IgD-negative memory B cell (primary cell): ENCODE measurements around the gene DOCK9. TPM values are rescaled to one million over a fixed set of nuclear protein-coding genes. Genes with fewer than 3 reads are reported as not detected.

Source experiments
- H3K27ac Mint-ChIP-seq, 3 donors: one replicate each; pipeline ENCODE4 v1.8.0; 2020 to 2022; ENCODE audit warnings: mild to moderate bottlenecking in 3 of 3, mixed read lengths in 3 of 3, moderate library complexity in 1 of 3
- H3K27me3 Mint-ChIP-seq: one replicate; pipeline ENCODE4 v1.8.0; 2021; ENCODE audit warnings: mixed read lengths
- H3K36me3 Mint-ChIP-seq: one replicate; pipeline ENCODE4 v1.8.0; 2020; ENCODE audit warnings: mild to moderate bottlenecking, mixed read lengths
- H3K4me1 Mint-ChIP-seq, 3 donors: one replicate each; pipeline ENCODE4 v1.8.0; 2020 to 2022; ENCODE audit warnings: mixed read lengths in 3 of 3, mild to moderate bottlenecking in 1 of 3
- H3K4me3 Mint-ChIP-seq, 4 donors: one replicate each; pipeline ENCODE4 v1.8.0; 2020 to 2022; ENCODE audit warnings: mild to moderate bottlenecking in 4 of 4, mixed read lengths in 4 of 4, moderate library complexity in 3 of 4
- H3K9me3 Mint-ChIP-seq, 3 donors: one replicate each; pipeline ENCODE4 v1.8.0; 2020 to 2021; ENCODE audit warnings: mixed read lengths in 3 of 3, mild to moderate bottlenecking in 1 of 3
- polyA plus RNA-seq: library from polyadenylated mRNA; unstranded; fragments of 300-500 nt; fragmentation: Illumina TruSeq; gene quantifications from one replicate; pipeline ENCODE4 v1.2.3, GENCODE V29; 2021

DOCK9 gene
- polyA plus RNA-seq, 1 donor from 2014 or later: 4.1 TPM

DNA sequence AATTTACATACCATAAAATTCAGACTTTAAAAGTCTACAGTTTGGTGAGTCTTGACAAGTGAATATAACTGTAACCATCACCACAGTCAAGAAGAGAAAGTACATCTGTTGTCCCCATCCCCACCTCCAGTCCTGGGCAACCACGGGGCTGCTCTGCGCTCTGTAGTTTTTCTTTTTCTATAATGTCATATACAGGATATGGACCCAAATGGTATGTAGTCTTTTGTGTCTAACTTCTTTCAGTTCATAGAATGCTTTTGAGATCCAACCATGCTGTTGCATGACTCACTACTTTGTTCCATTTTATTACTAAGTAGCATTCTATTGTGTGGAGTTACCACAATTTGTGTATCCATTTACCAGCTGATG is 103.9 kb downstream of the DOCK9 start:
- H3K4me1 Mint-ChIP-seq: peaks cover 12 to 16% (median 15%) of the 10 kb centered on the region in 3 donors
- peaks cover 14% of the 10 kb centered on the region for H3K36me3 Mint-ChIP-seq
- peak overlapping the region in 1 of 4 donors; percentile 7 for H3K4me3 Mint-ChIP-seq
- H3K27me3 Mint-ChIP-seq: no peaks in the 10 kb centered on the region
- peaks cover 2 to 9% (median 4%) of the 10 kb centered on the region in 3 donors for H3K9me3 Mint-ChIP-seq
- no peak overlapping the region for H3K27ac Mint-ChIP-seq

GRCh38 chr13:98873377-98874028 is 104.4 kb downstream of the DOCK9 start:
- Mint-ChIP-seq H3K36me3 (peaks cover 12% of the 10 kb centered on the region), H3K4me3 (peak overlapping the region in 1 of 4 donors; percentile 17), H3K27ac (peak overlapping the region in 1 of 3 donors; percentile 35), H3K4me1 (peaks cover 12 to 16% (median 15%) of the 10 kb centered on the region in 3 donors), H3K9me3 (peaks cover 2 to 9% (median 4%) of the 10 kb centered on the region in 3 donors), H3K27me3 (no peaks in the 10 kb centered on the region)

DNA sequence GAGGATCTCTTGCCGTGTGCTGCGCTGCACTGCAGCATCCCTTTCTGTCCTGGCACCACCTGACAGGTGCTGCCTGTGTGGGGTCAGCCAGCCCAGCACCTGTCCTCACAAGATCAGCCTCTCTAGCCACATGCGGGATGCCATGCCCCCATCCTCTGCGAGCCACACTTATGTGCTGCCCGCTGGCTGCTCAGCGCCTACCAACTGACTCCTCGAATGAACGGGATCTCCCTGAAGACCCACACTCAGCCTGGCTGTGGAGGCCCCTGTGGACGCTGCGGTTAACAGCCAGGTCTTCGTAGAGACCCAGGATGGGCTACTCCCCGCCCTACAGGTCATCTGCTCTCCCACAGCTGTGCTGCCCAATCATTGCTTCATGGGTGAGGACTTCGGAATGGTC is 106.1 kb downstream of the DOCK9 start:
- Mint-ChIP-seq H3K36me3 (peaks cover 11% of the 10 kb centered on the region), H3K4me3 (no peak overlapping the region), H3K9me3 (peaks cover 2 to 9% (median 4%) of the 10 kb centered on the region in 3 donors), H3K27ac (no peak overlapping the region), H3K4me1 (peaks cover 12 to 15% (median 14%) of the 10 kb centered on the region in 3 donors), H3K27me3 (no peaks in the 10 kb centered on the region)

- Mint-ChIP-seq H3K36me3 (peaks cover 17% of the 10 kb centered on the region), H3K9me3 (peaks cover 0 to 9% (median 4%) of the 10 kb centered on the region in 3 donors), H3K27ac (peak overlapping the region in 1 of 3 donors; percentile 42), H3K4me1 (peaks cover 0 to 3% (median 2%) of the 10 kb centered on the region in 3 donors), H3K4me3 (no peak overlapping the region), H3K27me3 (no peaks in the 10 kb centered on the region)
These were observed 108.3 kb downstream of the DOCK9 start for GRCh38 chr13:98869408-98870090.

GRCh38 chr13:98868932-98869331 is 108.9 kb downstream of the DOCK9 start:
- no peak overlapping the region for H3K4me3 Mint-ChIP-seq
- no peak overlapping the region for H3K27ac Mint-ChIP-seq
- H3K9me3 Mint-ChIP-seq: peaks cover 0 to 9% (median 4%) of the 10 kb centered on the region in 3 donors
- H3K4me1 Mint-ChIP-seq: no peaks in the 10 kb centered on the region
- peaks cover 20% of the 10 kb centered on the region for H3K36me3 Mint-ChIP-seq
- H3K27me3 Mint-ChIP-seq: no peaks in the 10 kb centered on the region

GRCh38 chr13:98866882-98867281 is 111.0 kb downstream of the DOCK9 start:
- H3K4me3 Mint-ChIP-seq: no peak overlapping the region
- H3K27ac Mint-ChIP-seq: no peak overlapping the region
- H3K36me3 Mint-ChIP-seq: peaks cover 13% of the 10 kb centered on the region
- no peaks in the 10 kb centered on the region for H3K27me3 Mint-ChIP-seq
- no peaks in the 10 kb centered on the region for H3K9me3 Mint-ChIP-seq
- H3K4me1 Mint-ChIP-seq: no peaks in the 10 kb centered on the region

GRCh38 chr13:98860491-98860890 is 117.4 kb downstream of the DOCK9 start:
- Mint-ChIP-seq H3K4me1 (no peaks in the 10 kb centered on the region), H3K36me3 (peaks cover 20% of the 10 kb centered on the region), H3K27me3 (no peaks in the 10 kb centered on the region), H3K9me3 (no peaks in the 10 kb centered on the region), H3K4me3 (no peak overlapping the region), H3K27ac (peak overlapping the region in 1 of 3 donors; percentile 47)

DNA sequence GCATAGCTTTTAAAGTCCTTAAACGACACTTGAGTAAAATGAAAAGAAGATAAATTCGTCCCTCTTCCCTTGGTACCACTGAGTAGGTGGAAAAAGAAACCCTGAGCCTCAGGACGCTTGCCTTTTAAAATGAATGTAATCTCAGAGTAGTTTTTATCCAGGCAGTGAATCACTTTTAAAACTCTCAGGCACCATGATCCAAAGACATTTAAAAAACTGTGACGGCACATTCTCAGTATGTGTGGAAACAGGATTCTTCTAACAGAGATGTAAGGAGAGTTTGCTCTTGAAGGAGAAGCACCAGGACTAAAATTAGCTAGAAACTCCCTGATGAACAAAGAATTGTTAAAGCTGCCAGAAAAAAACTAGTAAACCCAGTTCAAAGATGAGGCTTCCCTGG is 119.7 kb downstream of the DOCK9 start:
- no peaks in the 10 kb centered on the region for H3K4me1 Mint-ChIP-seq
- H3K36me3 Mint-ChIP-seq: peaks cover 17% of the 10 kb centered on the region
- H3K4me3 Mint-ChIP-seq: no peak overlapping the region
- H3K27ac Mint-ChIP-seq: no peak overlapping the region
- H3K27me3 Mint-ChIP-seq: no peaks in the 10 kb centered on the region
- H3K9me3 Mint-ChIP-seq: no peaks in the 10 kb centered on the region

- H3K4me1 Mint-ChIP-seq: no peaks in the 10 kb centered on the region
- H3K4me3 Mint-ChIP-seq: no peak overlapping the region
- no peaks in the 10 kb centered on the region for H3K27me3 Mint-ChIP-seq
- H3K9me3 Mint-ChIP-seq: no peaks in the 10 kb centered on the region
- H3K36me3 Mint-ChIP-seq: peaks cover 17% of the 10 kb centered on the region
- no peak overlapping the region for H3K27ac Mint-ChIP-seq
These were observed 120.9 kb downstream of the DOCK9 start for GRCh38 chr13:98856983-98857382.

DNA sequence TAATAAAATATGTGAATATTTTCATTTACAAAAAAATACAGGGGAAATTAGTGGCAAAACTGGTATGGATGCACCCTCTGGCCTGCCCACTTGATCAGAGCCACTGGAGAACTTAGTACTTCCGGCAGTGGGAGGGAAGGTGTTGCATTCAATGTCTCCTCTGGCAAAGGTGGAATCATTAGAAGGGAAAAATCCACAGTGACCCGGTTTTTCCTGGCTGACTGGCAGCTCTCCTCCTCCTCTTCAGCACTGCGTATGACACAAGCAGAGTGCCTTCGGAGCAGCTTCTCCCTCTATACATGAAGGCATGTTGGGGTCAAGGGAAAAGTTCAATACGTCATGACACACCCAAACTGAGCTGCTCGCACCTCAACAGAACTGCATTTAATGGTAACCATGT is 123.4 kb downstream of the DOCK9 start:
- no peak overlapping the region for H3K4me3 Mint-ChIP-seq
- H3K27ac Mint-ChIP-seq: no peak overlapping the region
- H3K27me3 Mint-ChIP-seq: no peaks in the 10 kb centered on the region
- no peaks in the 10 kb centered on the region for H3K9me3 Mint-ChIP-seq
- H3K4me1 Mint-ChIP-seq: no peaks in the 10 kb centered on the region
- H3K36me3 Mint-ChIP-seq: peaks cover 16% of the 10 kb centered on the region

- Mint-ChIP-seq H3K4me1 (no peaks in the 10 kb centered on the region), H3K9me3 (no peaks in the 10 kb centered on the region), H3K27me3 (no peaks in the 10 kb centered on the region), H3K27ac (no peak overlapping the region), H3K36me3 (peaks cover 16% of the 10 kb centered on the region), H3K4me3 (no peak overlapping the region)
These were observed 124.1 kb downstream of the DOCK9 start for GRCh38 chr13:98853771-98854221.

GRCh38 chr13:98851276-98851675 is 126.6 kb downstream of the DOCK9 start:
- Mint-ChIP-seq H3K36me3 (peaks cover 14% of the 10 kb centered on the region), H3K27ac (no peak overlapping the region), H3K4me3 (no peak overlapping the region), H3K4me1 (peaks cover 0 to 1% (median 0%) of the 10 kb centered on the region in 3 donors), H3K9me3 (no peaks in the 10 kb centered on the region), H3K27me3 (no peaks in the 10 kb centered on the region)

DNA sequence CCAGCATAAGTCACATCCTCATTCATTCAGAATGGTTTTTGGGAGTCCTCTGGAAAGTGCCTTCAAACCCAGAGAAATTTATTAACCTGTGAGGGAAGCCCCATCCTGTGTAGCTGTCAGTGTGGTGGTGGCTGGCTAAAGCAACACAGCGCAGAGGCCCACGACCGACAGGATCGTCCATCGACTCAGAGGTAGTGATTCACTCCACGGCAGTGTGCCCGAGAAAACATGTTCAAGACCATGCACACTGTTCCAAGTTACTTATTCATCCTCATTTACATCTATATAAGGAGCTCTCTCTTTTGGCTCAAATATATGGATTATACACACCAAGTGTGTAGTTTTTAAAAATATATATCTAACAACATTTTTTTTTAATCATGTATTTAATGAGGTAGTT is 129.1 kb downstream of the DOCK9 start:
- Mint-ChIP-seq H3K4me3 (no peak overlapping the region), H3K36me3 (peaks cover 7% of the 10 kb centered on the region), H3K4me1 (peaks cover 0 to 1% (median 0%) of the 10 kb centered on the region in 3 donors), H3K9me3 (no peaks in the 10 kb centered on the region), H3K27me3 (no peaks in the 10 kb centered on the region), H3K27ac (no peak overlapping the region)

DNA sequence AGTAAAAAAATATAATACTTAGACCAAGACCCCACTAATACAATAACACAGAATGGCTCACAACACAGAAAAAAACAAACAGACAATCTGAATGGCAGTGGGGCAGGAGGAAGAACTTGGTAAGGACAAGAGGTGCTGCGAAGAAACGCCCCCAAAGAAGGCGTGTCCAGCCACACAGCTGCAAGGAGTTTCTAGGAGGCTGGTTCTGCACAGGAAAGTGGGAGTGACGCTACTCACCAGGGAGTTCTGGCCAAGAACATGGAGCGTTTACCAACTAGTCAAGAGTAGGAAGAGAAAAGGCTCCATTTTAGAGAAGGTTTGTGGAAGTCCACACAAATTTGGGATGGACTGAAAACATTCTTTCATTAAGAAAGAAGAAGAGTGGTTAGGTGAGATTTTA is 130.1 kb downstream of the DOCK9 start:
- Mint-ChIP-seq H3K9me3 (no peaks in the 10 kb centered on the region), H3K4me3 (no peak overlapping the region), H3K27me3 (no peaks in the 10 kb centered on the region), H3K4me1 (peaks cover 0 to 3% (median 1%) of the 10 kb centered on the region in 3 donors), H3K27ac (no peak overlapping the region), H3K36me3 (peaks cover 7% of the 10 kb centered on the region)

- no peaks in the 10 kb centered on the region for H3K9me3 Mint-ChIP-seq
- H3K36me3 Mint-ChIP-seq: peaks cover 7% of the 10 kb centered on the region
- H3K27ac Mint-ChIP-seq: no peak overlapping the region
- H3K27me3 Mint-ChIP-seq: no peaks in the 10 kb centered on the region
- H3K4me3 Mint-ChIP-seq: no peak overlapping the region
- H3K4me1 Mint-ChIP-seq: peaks cover 0 to 3% (median 1%) of the 10 kb centered on the region in 3 donors
These were observed 130.9 kb downstream of the DOCK9 start for GRCh38 chr13:98846986-98847385.

DNA sequence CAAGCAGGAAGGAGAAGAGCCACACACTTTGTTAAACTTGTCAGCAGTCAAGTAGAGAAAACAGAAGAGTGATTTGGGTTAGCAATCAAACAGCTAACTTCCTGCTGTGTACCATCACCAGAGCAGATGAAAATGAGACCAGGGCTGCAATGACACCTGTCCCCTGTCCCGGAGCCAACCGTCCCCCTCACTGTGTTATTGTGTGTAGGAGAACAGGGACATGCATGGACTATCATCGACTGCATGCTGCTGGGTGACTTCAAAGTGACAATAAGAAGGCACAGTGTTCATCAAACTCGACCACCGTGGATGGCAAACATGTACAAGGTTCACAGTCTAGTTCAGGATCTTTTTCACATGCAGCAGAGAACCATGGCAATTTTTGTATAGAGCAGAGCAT is 131.3 kb downstream of the DOCK9 start:
- H3K4me3 Mint-ChIP-seq: no peak overlapping the region
- peaks cover 7% of the 10 kb centered on the region for H3K36me3 Mint-ChIP-seq
- H3K27ac Mint-ChIP-seq: no peak overlapping the region
- H3K27me3 Mint-ChIP-seq: no peaks in the 10 kb centered on the region
- no peaks in the 10 kb centered on the region for H3K9me3 Mint-ChIP-seq
- peaks cover 0 to 3% (median 1%) of the 10 kb centered on the region in 3 donors for H3K4me1 Mint-ChIP-seq
